Activated CD8-positive, alpha-beta memory T cell treated with anti-CD3 and anti-CD28 coated beads, Interleukin-2, amount 10 ng/mL, durations not matched to agents 7 days and 5 days (primary cell): ENCODE measurements around the gene NUTM2E. TPM values are rescaled to one million over a fixed set of nuclear protein-coding genes. Genes with fewer than 3 reads are reported as not detected.

Experiments used
- total RNA-seq, 2 experiments: library from RNA; stranded (reverse); gene quantifications; one replicate each; pipeline ENCODE4 v1.2.3, GENCODE V29; 2021

Gene NUTM2E
- total RNA-seq, 2 experiments from 2014 or later, result 0.28 TPM; not detected in 1

Other genes starting within 250 kb of the NUTM2E start
- not detected for gene SFTPA1, start 215.8 kb upstream of the NUTM2E start, total RNA-seq
- gene NUTM2B, start 123.5 kb upstream of the NUTM2E start, total RNA-seq, result 1 to 10 TPM; 1.3 to 2.0 TPM
- gene SFTPD, start 122.4 kb downstream of the NUTM2E start, total RNA-seq, result not detected